ENCODE measurements around the gene EEF1AKMT4. TPM values are rescaled to one million over a fixed set of nuclear protein-coding genes. Genes with fewer than 3 reads are reported as not detected.

EEF1AKMT4 gene
- total RNA-seq, 4 donors from 2014 or later = 1.7 to 9.8 (median 5.7) TPM

DNA sequence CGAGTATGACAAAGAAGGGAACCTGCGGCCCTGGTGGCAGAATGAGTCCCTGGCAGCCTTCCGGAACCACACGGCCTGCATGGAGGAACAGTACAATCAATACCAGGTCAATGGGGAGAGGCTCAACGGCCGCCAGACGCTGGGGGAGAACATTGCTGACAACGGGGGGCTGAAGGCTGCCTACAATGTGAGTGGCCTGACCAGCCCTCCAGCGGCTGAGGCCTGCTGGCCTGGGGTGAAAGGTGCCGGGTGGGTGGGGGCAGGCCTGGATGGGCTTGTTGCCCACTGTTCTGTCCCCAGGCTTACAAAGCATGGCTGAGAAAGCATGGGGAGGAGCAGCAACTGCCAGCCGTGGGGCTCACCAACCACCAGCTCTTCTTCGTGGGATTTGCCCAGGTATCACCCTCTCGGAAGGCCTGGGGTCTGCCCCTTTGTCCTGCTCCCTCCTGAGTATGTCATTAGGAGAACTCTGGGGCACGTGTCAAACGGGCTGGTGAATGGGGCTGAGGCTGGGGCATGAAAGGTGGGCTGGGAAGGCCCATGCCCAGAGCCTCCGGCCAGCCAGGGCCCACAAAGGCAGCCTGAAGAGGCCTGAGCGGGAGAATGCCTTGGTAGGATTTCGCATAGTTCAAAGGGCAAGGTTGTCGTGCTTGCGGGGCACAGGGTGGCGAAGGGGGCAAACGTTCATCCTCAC, 41.7 kb downstream of the EEF1AKMT4 start:
- TF ChIP-seq POLR2A (IDR thresholded peaks at IDR 0.05) = no peak
- TF ChIP-seq, protein P1, sequence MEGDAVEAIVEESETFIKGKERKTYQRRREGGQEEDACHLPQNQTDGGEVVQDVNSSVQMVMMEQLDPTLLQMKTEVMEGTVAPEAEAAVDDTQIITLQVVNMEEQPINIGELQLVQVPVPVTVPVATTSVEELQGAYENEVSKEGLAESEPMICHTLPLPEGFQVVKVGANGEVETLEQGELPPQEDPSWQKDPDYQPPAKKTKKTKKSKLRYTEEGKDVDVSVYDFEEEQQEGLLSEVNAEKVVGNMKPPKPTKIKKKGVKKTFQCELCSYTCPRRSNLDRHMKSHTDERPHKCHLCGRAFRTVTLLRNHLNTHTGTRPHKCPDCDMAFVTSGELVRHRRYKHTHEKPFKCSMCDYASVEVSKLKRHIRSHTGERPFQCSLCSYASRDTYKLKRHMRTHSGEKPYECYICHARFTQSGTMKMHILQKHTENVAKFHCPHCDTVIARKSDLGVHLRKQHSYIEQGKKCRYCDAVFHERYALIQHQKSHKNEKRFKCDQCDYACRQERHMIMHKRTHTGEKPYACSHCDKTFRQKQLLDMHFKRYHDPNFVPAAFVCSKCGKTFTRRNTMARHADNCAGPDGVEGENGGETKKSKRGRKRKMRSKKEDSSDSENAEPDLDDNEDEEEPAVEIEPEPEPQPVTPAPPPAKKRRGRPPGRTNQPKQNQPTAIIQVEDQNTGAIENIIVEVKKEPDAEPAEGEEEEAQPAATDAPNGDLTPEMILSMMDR (IDR thresholded peaks at IDR 0.05) = no peak
- DNase-seq = no peak

DNA sequence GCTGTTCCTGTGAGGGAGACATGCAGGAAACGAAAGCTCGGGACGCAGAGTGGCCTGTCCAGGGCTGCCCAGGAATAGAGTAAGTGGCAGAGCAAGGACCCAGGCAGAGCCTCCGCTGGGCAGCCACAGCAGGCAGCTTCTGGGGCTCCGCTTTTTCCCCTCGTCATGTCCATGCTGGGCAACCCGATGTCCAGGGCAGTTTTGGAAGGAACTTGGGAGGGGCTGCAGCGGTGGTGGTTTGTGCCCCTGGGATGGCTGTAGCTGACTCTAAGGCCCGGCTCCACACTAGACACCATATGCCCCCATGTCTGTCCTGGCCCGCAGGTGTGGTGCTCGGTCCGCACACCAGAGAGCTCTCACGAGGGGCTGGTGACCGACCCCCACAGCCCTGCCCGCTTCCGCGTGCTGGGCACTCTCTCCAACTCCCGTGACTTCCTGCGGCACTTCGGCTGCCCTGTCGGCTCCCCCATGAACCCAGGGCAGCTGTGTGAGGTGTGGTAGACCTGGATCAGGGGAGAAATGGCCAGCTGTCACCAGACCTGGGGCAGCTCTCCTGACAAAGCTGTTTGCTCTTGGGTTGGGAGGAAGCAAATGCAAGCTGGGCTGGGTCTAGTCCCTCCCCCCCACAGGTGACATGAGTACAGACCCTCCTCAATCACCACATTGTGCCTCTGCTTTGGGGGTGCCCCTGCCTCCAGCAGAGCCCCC, 42.4 kb downstream of the EEF1AKMT4 start:
- H3K27me3 ChIP-seq = no peaks in the 10 kb centered on the region
- H3K4me3 ChIP-seq = no peak overlapping the region
- TF ChIP-seq, protein P1 (IDR thresholded peaks at IDR 0.05) = no peak
- TF ChIP-seq POLR2A (IDR thresholded peaks at IDR 0.05) = no peak
- DNase-seq = no peak
- no peaks in the 10 kb centered on the region for H3K9me3 ChIP-seq
- H3K36me3 ChIP-seq = no peaks in the 10 kb centered on the region
- no peaks in the 10 kb centered on the region for H3K4me1 ChIP-seq
- H3K27ac ChIP-seq = no peak overlapping the region

More for the DNA sequence above, 41.7 kb downstream of the EEF1AKMT4 start:
- Histone ChIP-seq H3K4me1 (no peaks in the 10 kb centered on the region), H3K27me3 (no peaks in the 10 kb centered on the region), H3K9me3 (no peaks in the 10 kb centered on the region), H3K36me3 (no peaks in the 10 kb centered on the region), H3K27ac (no peak overlapping the region), H3K4me3 (no peak overlapping the region)

DNA sequence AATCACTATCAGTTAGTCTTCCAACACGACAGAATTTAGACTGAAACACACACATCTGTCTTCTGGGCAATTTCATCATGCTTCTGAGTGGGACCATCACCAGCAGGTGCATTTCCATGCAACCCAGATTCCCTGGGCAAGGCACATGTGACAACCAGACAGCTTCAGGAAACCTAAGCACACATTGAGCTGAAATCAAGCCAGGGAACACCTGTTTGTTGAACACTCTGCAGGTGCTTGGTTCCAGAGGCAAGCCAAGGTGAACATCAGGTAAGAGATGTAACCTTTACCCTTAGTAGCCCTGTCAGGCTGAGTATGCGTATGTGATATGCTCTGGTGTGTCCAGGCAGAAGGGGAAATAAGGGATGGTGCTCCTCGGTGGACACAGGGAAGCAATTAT, 46.3 kb downstream of the EEF1AKMT4 start:
- Histone ChIP-seq H3K27me3 (no peaks in the 10 kb centered on the region), H3K27ac (no peak overlapping the region)
- no peak for DNase-seq

DNA sequence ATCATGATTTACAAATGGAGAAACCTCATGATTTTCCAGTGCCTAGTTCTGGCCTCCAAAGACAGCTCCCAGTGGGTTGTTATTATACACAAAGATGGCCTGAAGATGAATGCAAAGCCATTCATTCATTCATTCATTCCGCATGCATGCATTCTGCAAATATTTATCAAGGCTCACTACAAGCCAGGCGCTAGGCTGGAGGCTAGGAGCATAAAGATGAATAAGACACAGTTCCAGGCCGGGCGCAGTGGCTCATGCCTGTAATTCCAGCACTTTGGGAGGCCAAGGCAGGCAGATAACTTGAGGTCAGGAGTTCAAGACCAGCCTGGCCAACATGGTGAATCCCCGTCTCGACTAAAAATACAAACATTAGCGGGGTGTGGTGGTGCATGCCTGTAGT, 47.1 kb downstream of the EEF1AKMT4 start:
- no peak overlapping the region for H3K4me3 ChIP-seq
- no peak for DNase-seq
- H3K36me3 ChIP-seq = peaks cover 0 to 11% (median 0%) of the 10 kb centered on the region in 3 donors
- H3K4me1 ChIP-seq = peaks cover 0 to 15% (median 4%) of the 10 kb centered on the region in 4 donors
- no peak overlapping the region for H3K27ac ChIP-seq
- no peaks in the 10 kb centered on the region for H3K9me3 ChIP-seq
- TF ChIP-seq POLR2A (IDR thresholded peaks at IDR 0.05) = no peak
- TF ChIP-seq, protein P1 (IDR thresholded peaks at IDR 0.05) = no peak
- no peaks in the 10 kb centered on the region for H3K27me3 ChIP-seq

More for the DNA sequence above, 46.3 kb downstream of the EEF1AKMT4 start:
- no peak overlapping the region for H3K4me3 ChIP-seq
- TF ChIP-seq, protein P1 (IDR thresholded peaks at IDR 0.05) = no peak
- no peak for TF ChIP-seq POLR2A (IDR thresholded peaks at IDR 0.05)
- no peaks in the 10 kb centered on the region for H3K9me3 ChIP-seq
- peaks cover 0 to 12% (median 4%) of the 10 kb centered on the region in 4 donors for H3K4me1 ChIP-seq
- H3K36me3 ChIP-seq = peaks cover 0 to 3% (median 0%) of the 10 kb centered on the region in 3 donors

DNA sequence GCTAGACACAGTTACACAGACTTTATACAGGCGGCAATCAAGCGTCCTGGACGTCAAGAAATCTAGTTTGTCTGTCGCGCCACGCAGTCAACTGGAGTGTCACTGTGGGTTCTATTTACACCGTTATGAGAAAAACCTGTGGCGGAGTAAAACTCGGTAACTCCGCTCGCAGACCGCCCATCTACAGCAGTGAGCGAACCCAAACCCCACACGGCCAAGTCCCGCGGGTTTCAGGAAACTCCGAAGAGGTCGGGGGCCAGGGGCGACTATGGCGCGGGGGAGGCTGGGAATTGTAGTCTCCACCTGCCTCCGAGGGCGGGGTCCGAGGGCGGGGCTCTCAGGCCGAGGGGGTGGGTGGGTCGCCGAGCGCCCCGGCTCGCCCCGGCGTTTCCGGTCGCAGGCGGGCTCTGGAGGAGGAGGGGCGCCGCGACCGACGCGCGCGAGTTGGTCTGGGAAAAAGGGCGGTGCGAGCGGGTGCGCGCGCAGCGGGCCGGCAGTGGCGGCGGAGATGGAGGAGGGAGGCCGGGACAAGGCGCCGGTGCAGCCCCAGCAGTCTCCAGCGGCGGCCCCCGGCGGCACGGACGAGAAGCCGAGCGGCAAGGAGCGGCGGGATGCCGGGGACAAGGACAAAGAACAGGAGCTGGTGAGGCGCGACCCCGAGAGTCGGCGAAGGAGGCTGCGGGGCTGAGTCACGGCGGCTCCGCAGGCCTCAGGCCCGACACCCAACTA, 49.5 kb downstream of the EEF1AKMT4 start, which contains the start of gene PSMD2:
Gene PSMD2, plus strand, starts transcription at position 483 of the 729 bp plus-strand sequence. Its CDS starts 26 bp downstream, at position 509.
- Histone ChIP-seq H3K9me3 (no peaks in the 10 kb centered on the region), H3K4me3 (peak within 1 kb of the TSS; percentile 76 to 95 (median 82)), H3K4me1 (peaks cover 0 to 15% (median 4%) of the 10 kb centered on the region in 4 donors), H3K27ac (peak within 1 kb of the TSS; percentile 79 to 85 (median 84)), H3K27me3 (no peaks in the 10 kb centered on the region), H3K36me3 (peaks cover 0 to 35% (median 0%) of the 10 kb centered on the region in 3 donors)
- TF ChIP-seq POLR2A (IDR thresholded peaks at IDR 0.05) = peak; percentile 71 to 77
- TF ChIP-seq, protein P1 (IDR thresholded peaks at IDR 0.05) = peak in 1 of 6 experiments; percentile 4
- DNase-seq = peak; percentile 98 to 99 (median 99)
